Measurements from ENCODE around the gene TUBB2B.

- no peak for TF ChIP-seq POLR2A (IDR thresholded peaks at IDR 0.05; ENCODE audit: low read depth, low read length)
- no peak for TF ChIP-seq TAF1 (IDR thresholded peaks at IDR 0.05; ENCODE audit: low read depth, low read length)
Measured at GRCh38 chr6:3271756-3272155, 44.3 kb upstream of the TUBB2B start.
